Astrocyte of the cerebellum (primary cell): ENCODE results near the gene PDE7B.
"Not testable (repeated sequence)": the region's sequence is repeated elsewhere in the genome, so short reads cannot be mapped to it uniquely, and the experiment has no call there.

ENCODE experiments used
- DNase-seq: peaks from one replicate; pipeline ENCODE4 v3.0.0-alpha.2; 2011; ENCODE audit warnings: low read depth
- H3K4me3 ChIP-seq: 2 replicates; pipeline ENCODE4 v1.5.1; 2011; ENCODE audit warnings: mild to moderate bottlenecking, low read depth, low read length, moderate library complexity
- in situ Hi-C: cut with HindIII; loops from 2 replicates; pipeline ENCODE4 v1.10.0; 2017; ENCODE audit warnings: low sequenced_read_pairs
- TF ChIP-seq, protein P1 (sequence below): IDR thresholded peaks from 2 replicates; pipeline ENCODE4 v1.5.1; 2012; ENCODE audit warnings: low read length, low read depth, moderate library complexity, mild to moderate bottlenecking; ENCODE audit errors: missing control alignments

The PDE7B gene

DNA sequence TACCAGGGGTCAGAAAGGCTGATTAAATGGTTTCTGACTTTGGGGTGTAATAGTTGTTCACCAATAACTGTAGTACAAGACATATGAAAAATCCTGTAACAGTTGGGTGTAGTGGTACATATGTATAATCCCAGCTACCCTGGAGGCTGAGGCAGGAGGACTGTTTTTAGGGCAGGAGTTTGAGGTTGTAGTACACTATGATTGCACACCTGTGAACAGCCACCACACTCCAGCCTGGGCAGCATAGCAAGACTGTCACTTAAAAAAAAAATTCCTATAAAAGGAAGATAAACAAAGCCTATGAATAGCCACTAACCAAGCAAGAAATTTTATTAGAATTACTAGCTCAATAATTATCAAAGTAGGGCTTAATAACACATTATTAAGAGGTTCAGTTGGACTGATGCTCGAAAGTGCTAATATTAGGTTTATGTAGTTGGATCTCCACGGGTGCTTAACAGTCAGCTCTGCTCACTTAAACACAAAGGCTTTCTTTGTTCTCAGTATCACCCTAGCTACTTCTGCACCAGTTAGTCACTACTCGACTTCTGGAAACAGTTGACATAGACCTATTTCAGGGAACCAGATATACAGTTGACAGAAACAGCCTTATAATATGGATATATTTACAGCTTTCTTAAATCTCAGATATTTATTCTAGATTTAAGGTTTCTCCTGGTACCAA lies 285.6 kb downstream of the PDE7B start:
- no peak overlapping the region for H3K4me3 ChIP-seq
- in situ Hi-C loops: no loop called here
- no peak for DNase-seq
- TF ChIP-seq, protein P1, sequence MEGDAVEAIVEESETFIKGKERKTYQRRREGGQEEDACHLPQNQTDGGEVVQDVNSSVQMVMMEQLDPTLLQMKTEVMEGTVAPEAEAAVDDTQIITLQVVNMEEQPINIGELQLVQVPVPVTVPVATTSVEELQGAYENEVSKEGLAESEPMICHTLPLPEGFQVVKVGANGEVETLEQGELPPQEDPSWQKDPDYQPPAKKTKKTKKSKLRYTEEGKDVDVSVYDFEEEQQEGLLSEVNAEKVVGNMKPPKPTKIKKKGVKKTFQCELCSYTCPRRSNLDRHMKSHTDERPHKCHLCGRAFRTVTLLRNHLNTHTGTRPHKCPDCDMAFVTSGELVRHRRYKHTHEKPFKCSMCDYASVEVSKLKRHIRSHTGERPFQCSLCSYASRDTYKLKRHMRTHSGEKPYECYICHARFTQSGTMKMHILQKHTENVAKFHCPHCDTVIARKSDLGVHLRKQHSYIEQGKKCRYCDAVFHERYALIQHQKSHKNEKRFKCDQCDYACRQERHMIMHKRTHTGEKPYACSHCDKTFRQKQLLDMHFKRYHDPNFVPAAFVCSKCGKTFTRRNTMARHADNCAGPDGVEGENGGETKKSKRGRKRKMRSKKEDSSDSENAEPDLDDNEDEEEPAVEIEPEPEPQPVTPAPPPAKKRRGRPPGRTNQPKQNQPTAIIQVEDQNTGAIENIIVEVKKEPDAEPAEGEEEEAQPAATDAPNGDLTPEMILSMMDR: no peak

DNA sequence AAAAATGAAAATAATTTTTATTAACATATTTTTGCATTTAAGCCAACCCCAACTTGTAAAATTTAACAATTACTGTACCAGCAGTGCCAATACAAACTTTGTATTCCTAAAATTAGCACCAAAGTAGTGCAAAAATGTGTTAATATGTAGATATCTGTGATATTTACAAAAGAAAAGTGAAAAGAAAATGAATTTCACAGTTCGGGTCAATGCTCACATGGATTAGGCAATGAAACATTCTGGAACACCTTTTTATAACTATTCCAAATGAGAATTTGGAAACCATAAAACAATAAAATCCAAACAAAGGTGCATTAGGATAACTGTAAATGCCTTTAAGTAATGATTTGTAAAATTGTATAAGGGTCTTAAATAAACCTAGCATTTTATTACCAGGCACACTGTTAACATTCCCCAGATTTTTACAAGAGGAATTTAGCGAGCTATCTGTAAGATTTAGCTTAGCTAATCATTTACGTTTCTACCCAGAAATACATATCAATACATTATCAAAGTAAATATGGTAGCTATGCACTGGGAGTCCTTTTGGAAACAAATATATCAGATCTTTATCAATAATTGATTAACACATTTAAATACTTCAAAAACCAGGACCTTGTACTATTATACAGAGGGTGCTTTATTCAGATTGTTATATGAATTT lies 286.4 kb downstream of the PDE7B start:
- TF ChIP-seq, protein P1: no peak
- DNase-seq: no peak
- in situ Hi-C loops: no loop called here
- H3K4me3 ChIP-seq: no peak overlapping the region

DNA sequence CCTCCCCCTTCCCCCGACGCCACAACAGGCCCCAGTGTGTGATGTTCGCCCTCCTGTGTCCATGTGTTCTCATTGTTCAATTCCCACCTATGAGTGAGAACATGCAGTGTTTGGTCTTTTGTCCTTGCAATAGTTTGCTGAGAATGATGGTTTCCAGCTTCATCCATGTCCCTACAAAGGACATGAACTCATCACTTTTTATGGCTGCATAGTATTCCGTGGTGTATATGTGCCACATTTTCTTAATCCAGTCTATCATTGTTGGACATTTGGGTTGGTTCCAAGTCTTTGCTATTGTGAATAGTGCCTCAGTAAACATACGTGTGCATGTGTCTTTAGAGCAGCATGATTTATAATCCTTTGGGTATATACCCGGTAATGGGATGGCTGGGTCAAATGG lies 287.6 kb downstream of the PDE7B start:
- DNase-seq, in situ Hi-C loops, H3K4me3 ChIP-seq: not testable (repeated sequence)

DNA sequence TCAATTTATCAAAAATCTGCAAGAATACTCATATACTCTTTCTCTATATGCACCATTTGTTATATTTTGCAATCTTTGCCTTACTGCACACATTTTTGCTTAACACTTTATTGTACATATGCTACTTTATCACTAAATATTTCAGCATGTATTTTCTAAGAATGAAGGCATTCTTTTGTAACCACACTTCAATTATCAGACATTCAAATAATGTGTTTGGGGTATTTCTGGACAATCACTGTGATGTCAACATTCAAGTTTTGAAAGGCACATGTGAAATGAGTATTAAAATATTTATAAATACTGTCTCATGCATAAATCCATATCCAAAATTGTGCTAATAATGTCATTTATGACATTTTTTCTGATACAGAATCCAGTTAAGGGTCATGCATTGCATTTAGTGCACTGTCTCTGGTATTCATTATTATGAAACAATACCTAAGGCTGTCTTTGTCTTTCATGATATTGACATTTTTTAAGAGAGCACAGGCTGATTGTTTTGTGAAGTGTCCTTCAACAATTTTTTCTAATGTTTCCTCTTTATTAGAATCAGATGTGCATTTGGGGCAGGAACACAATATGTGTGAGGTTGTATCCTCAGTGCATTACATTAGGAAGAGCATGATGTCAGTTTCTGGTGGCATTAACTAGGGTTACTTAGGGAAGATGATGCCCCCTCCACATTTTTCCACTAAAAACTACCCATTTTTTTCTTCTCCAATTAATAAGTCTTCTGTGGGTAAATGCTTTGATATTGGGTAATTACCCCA lies 292.9 kb downstream of the PDE7B start:
- TF ChIP-seq, protein P1: no peak
- no peak for DNase-seq
- no peak overlapping the region for H3K4me3 ChIP-seq
- in situ Hi-C loops: loop anchor here (5.0 kb wide), 1 partner anchor 58 kb away; no protein-coding TSS in a partner anchor

DNA sequence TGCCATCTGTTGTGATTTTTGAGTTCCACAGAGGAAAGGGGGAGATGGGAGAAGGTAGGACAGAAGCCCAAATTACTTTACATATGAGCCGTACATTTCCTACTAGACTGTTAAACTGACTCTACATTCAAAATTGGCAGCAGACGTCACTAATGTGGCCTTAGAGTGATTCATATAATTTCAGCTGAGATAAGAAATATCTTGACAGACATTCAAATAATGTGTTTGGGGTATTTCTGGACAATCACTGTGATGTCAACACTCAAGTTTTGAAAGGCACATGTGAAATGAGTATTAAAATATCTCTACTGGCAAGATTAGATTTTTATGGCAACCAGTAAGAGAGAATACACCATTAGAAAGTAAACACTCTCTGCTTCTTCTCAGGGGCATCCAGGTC lies 294.6 kb downstream of the PDE7B start:
- in situ Hi-C loops: loop anchor here (5.0 kb wide), 1 partner anchor 56 kb away; no protein-coding TSS in a partner anchor
- no peak overlapping the region for H3K4me3 ChIP-seq
- no peak for DNase-seq
- TF ChIP-seq, protein P1: no peak

DNA sequence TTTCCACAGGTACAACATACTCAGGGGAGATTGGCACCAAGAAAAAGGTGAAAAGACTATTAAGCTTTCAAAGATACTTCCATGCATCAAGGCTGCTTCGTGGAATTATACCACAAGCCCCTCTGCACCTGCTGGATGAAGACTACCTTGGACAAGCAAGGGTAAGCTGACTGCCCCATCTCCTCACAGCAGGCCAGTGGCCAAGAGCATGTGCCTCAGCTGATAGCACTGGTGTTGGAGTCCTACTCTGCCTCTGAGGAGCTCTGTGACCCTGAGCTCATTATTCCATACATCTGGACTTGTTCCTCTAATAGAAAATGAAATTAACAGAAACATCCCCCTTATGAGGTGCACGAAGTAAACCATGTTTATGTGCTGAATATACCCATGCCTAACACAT lies 295.8 kb downstream of the PDE7B start:
- no peak overlapping the region for H3K4me3 ChIP-seq
- no peak for DNase-seq
- in situ Hi-C loops: loop anchor here (5.0 kb wide), 1 partner anchor 55 kb away; no protein-coding TSS in a partner anchor
- TF ChIP-seq, protein P1: no peak

DNA sequence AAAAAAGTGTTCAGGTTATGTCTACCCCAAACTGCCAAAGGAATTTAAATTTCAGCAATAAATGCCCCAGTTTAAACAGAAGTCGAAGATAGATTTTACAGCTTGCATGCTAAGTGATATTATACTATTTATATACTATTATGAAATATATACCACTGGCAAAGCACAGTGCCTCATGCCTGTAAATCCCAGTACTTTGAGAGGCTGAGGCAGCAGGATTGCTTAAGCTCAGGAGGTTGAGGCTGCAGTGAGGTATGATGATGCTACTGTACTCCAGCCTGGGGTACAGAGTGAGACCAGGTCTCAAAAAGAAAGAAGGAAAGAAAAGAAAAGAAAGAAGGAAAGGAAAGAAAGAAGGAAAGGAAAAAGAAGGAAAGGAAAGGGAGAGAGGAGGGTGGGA lies 296.6 kb downstream of the PDE7B start:
- TF ChIP-seq, protein P1: no peak
- no peak for DNase-seq
- in situ Hi-C loops: loop anchor here (5.0 kb wide), 1 partner anchor 54 kb away; no protein-coding TSS in a partner anchor
- no peak overlapping the region for H3K4me3 ChIP-seq
